ENCODE data around the gene ZNF784.

DNA sequence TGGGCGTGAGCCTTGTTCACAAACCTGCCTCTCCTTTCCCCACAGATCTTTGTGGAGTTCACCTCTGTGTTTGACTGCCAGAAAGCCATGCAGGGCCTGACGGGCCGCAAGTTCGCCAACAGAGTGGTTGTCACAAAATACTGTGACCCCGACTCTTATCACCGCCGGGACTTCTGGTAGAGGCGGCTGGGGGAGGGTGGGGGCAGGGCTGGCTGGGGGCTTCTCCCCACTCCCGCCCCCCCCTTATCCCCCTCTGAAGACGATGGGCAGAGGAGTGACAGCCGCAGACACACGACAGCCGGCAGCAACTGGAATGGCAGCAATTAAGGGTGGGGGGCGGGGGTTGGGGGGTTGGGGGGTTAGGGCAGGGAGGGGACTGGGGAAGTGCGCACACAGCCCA, 49.5 kb upstream of the ZNF784 start:
- TF ChIP-seq, protein P1, sequence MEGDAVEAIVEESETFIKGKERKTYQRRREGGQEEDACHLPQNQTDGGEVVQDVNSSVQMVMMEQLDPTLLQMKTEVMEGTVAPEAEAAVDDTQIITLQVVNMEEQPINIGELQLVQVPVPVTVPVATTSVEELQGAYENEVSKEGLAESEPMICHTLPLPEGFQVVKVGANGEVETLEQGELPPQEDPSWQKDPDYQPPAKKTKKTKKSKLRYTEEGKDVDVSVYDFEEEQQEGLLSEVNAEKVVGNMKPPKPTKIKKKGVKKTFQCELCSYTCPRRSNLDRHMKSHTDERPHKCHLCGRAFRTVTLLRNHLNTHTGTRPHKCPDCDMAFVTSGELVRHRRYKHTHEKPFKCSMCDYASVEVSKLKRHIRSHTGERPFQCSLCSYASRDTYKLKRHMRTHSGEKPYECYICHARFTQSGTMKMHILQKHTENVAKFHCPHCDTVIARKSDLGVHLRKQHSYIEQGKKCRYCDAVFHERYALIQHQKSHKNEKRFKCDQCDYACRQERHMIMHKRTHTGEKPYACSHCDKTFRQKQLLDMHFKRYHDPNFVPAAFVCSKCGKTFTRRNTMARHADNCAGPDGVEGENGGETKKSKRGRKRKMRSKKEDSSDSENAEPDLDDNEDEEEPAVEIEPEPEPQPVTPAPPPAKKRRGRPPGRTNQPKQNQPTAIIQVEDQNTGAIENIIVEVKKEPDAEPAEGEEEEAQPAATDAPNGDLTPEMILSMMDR (IDR thresholded peaks at IDR 0.05; ENCODE audit: low read depth, low read length, poor library complexity, severe bottlenecking): no peak
- TF ChIP-seq EZH2phosphoT487 (IDR thresholded peaks at IDR 0.05; ENCODE audit: borderline replicate concordance, low read length): no peak

Data from DOHH2 (cell line).